Gastroesophageal sphincter (tissue), 3 donors: ENCODE data around the gene ZNF3.

Experiments
- EP300 ChIP-seq: sonication (generic); formaldehyde crosslinking; IDR thresholded peaks from one replicate; pipeline ENCODE4 v1.6.1; 2017; ENCODE audit warnings: antibody characterized with exemption, mild to moderate bottlenecking
- POLR2A ChIP-seq, 2 donors: fragments of 450-650 bp; IDR thresholded peaks; one replicate each; pipeline ENCODE4 v1.6.1; 2017; ENCODE audit warnings: antibody characterized with exemption in 2 of 2, mild to moderate bottlenecking in 2 of 2, moderate library complexity in 1 of 2
- POLR2AphosphoS5 ChIP-seq: sonication (generic); formaldehyde crosslinking; IDR thresholded peaks from one replicate; pipeline ENCODE4 v1.6.1; 2017; ENCODE audit warnings: antibody characterized with exemption
- TF ChIP-seq, protein P1 (sequence below), 4 experiments: fragments of 200-600 bp in 2 of 4; fragments of 450-650 bp in 2 of 4; sonication (generic) in 1 of 4; IDR thresholded peaks; one replicate each; pipeline ENCODE4 v1.5.1; 2017 to 2019; ENCODE audit warnings: antibody characterized with exemption in 4 of 4, mild to moderate bottlenecking in 2 of 4, moderate library complexity in 2 of 4

DNA sequence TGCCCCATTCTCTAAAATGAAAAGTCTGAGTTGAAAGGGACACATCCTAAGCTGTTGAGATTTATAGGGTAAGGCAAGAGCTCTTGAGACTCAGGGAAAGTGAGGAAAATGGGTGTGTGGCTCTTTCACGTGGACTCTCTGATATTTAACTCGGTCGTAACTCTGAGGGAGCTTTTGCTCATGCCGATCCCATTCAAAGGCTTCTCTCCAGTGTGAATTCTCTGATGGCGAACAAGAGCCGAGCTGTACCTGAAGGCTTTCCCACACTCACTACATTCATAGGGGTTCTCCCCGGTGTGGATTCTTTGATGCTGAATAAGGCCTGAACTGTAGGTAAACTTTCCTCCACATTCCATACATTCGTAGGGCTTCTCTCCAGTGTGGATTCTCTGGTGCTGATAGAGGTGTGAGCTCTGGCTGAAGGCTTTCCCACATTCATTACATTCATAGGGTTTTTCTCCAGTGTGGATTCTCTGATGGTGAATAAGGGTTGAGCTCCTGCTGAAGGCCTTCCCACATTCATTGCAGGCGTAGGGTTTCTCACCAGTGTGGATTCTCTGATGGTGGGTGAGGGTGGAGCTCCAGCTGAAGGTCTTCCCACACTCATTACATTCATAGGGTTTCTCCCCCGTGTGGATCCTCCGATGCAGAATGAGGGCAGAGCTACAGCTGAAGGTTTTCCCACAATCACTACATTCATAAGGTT is 10.4 kb downstream of the ZNF3 start:
- TF ChIP-seq EP300 (no peak), POLR2AphosphoS5 (no peak), POLR2A (IDR thresholded peaks at IDR 0.05) (no peak)
- TF ChIP-seq, protein P1, sequence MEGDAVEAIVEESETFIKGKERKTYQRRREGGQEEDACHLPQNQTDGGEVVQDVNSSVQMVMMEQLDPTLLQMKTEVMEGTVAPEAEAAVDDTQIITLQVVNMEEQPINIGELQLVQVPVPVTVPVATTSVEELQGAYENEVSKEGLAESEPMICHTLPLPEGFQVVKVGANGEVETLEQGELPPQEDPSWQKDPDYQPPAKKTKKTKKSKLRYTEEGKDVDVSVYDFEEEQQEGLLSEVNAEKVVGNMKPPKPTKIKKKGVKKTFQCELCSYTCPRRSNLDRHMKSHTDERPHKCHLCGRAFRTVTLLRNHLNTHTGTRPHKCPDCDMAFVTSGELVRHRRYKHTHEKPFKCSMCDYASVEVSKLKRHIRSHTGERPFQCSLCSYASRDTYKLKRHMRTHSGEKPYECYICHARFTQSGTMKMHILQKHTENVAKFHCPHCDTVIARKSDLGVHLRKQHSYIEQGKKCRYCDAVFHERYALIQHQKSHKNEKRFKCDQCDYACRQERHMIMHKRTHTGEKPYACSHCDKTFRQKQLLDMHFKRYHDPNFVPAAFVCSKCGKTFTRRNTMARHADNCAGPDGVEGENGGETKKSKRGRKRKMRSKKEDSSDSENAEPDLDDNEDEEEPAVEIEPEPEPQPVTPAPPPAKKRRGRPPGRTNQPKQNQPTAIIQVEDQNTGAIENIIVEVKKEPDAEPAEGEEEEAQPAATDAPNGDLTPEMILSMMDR (IDR thresholded peaks at IDR 0.05) = no peak
